OCI-LY1 (cell line): Measurements from ENCODE around the gene SLC25A44.

Experiments
- H2AFZ ChIP-seq: fragments of 200-600 bp; sonication (generic), shearing (Covaris generic); 2 replicates; pipeline ENCODE4 v1.6.0; 2014; ENCODE audit warnings: antibody characterized with exemption, mild to moderate bottlenecking, low read length
- H3F3A ChIP-seq: fragments of 200-600 bp; sonication (generic), shearing (Covaris generic); 2 replicates; pipeline ENCODE4 v1.6.0; 2014; ENCODE audit warnings: mild to moderate bottlenecking, antibody characterized with exemption, low read length, moderate library complexity; ENCODE audit not compliant: insufficient read depth
- H3K27ac ChIP-seq: fragments of 200-600 bp; sonication (generic); 2 replicates; pipeline ENCODE4 v1.5.1; 2014; ENCODE audit warnings: low read length, mixed run types, mild to moderate bottlenecking, low read depth; ENCODE audit not compliant: poor library complexity, severe bottlenecking
- H3K27me3 ChIP-seq: fragments of 200-600 bp; sonication (generic); 2 replicates; pipeline ENCODE4 v1.6.0; 2014; ENCODE audit warnings: antibody characterized with exemption, mild to moderate bottlenecking, low read length, moderate library complexity; ENCODE audit not compliant: insufficient read depth
- H3K36me3 ChIP-seq: fragments of 200-600 bp; sonication (generic); 2 replicates; pipeline ENCODE4 v1.6.1; 2014; ENCODE audit warnings: mild to moderate bottlenecking, antibody characterized with exemption, low read length, moderate library complexity, mixed read lengths; ENCODE audit not compliant: insufficient read depth
- H3K4me1 ChIP-seq: fragments of 200-600 bp; sonication (generic); 2 replicates; pipeline ENCODE4 v1.5.1; 2014; ENCODE audit warnings: mild to moderate bottlenecking, low read length, moderate library complexity; ENCODE audit not compliant: insufficient read depth, severe bottlenecking
- H3K4me2 ChIP-seq: fragments of 200-600 bp; sonication (generic), shearing (Covaris generic); 2 replicates; pipeline ENCODE4 v1.6.1; 2014; ENCODE audit warnings: low read length
- H3K4me3 ChIP-seq: fragments of 200-600 bp; sonication (generic); 2 replicates; pipeline ENCODE4 v1.5.1; 2014; ENCODE audit warnings: low read length, low read depth, mild to moderate bottlenecking, mixed read lengths; ENCODE audit not compliant: poor library complexity, severe bottlenecking
- H3K79me2 ChIP-seq: fragments of 200-600 bp; shearing (Covaris generic); 2 replicates; pipeline ENCODE4 v1.6.1; 2016; ENCODE audit warnings: mixed run types, low read length, mixed read lengths; ENCODE audit not compliant: insufficient read depth
- H3K9ac ChIP-seq: fragments of 200-600 bp; sonication (generic), shearing (Covaris generic); 2 replicates; pipeline ENCODE4 v1.6.1; 2014; ENCODE audit warnings: mild to moderate bottlenecking, low read length, mixed read lengths
- H3K9me2 ChIP-seq: fragments of 200-600 bp; sonication (generic), shearing (Covaris generic); 2 replicates; pipeline ENCODE4 v1.6.1; 2014; ENCODE audit warnings: low read depth, mild to moderate bottlenecking, low read length, mixed read lengths
- H3K9me3 ChIP-seq: fragments of 200-600 bp; shearing (Covaris generic); 2 replicates; pipeline ENCODE4 v1.6.1; 2014; ENCODE audit warnings: low read length, mixed read lengths
- H4K20me1 ChIP-seq: fragments of 200-600 bp; sonication (generic), shearing (Covaris generic); 2 replicates; pipeline ENCODE4 v1.6.0; 2016; ENCODE audit warnings: mild to moderate bottlenecking, low read length; ENCODE audit not compliant: insufficient read depth
- EZH2 ChIP-seq: fragments of 200-600 bp; sonication (generic), shearing (Covaris generic); IDR thresholded peaks from 2 replicates; pipeline ENCODE4 v1.8.0; 2017; ENCODE audit warnings: borderline replicate concordance, mixed run types, mild to moderate bottlenecking, antibody characterized with exemption, low read length, moderate library complexity, mixed read lengths
- TF ChIP-seq, protein P1 (sequence below): fragments of 200-600 bp; sonication (generic), shearing (Covaris generic); IDR thresholded peaks from 2 replicates; pipeline ENCODE4 v1.5.1; 2017; ENCODE audit warnings: mild to moderate bottlenecking, antibody characterized with exemption, low read length, moderate library complexity, mixed read lengths

The SLC25A44 gene

DNA sequence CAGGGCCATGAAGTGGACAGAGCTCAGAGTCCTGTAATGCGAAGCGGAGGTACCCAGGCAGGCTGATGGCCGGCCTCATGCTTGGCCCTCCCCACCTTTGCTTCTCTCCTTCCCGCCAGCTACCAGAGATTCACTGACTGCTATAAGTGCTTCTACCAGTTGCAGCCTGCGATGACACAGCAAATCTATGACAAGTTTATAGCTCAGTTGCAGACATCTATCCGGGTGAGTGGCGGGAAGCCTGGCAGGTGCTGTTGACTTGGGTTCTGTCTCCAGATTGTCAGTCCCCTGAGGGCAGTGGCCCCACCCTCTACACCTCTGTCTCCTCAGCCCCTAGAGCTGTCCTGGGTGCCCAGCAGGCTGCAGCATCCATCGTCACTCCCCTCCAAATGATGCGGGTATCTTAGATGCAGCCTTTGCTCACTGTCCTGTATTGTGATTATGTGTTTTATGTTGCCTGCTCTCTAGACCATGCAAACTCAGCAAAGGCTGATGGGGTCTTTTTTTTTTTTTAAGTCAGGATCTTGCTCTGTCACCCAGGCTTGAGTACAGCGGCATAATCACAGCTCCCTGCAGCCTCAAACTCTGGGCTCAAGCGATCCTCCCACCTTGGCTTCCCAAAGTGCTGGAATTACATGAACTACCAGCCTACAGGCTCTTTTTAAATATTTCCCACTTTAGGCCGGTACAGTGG lies 38.4 kb downstream of the SLC25A44 start:
- TF ChIP-seq, protein P1, sequence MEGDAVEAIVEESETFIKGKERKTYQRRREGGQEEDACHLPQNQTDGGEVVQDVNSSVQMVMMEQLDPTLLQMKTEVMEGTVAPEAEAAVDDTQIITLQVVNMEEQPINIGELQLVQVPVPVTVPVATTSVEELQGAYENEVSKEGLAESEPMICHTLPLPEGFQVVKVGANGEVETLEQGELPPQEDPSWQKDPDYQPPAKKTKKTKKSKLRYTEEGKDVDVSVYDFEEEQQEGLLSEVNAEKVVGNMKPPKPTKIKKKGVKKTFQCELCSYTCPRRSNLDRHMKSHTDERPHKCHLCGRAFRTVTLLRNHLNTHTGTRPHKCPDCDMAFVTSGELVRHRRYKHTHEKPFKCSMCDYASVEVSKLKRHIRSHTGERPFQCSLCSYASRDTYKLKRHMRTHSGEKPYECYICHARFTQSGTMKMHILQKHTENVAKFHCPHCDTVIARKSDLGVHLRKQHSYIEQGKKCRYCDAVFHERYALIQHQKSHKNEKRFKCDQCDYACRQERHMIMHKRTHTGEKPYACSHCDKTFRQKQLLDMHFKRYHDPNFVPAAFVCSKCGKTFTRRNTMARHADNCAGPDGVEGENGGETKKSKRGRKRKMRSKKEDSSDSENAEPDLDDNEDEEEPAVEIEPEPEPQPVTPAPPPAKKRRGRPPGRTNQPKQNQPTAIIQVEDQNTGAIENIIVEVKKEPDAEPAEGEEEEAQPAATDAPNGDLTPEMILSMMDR, result no peak
- no peak for TF ChIP-seq EZH2
- Histone ChIP-seq H3K27ac (peak overlapping the region; percentile 25), H3K27me3 (no peaks in the 10 kb centered on the region), H2AFZ (no peak overlapping the region), H3K9me3 (no peaks in the 10 kb centered on the region), H3K4me2 (no peak overlapping the region), H3K36me3 (peaks cover 31% of the 10 kb centered on the region; the same call in 1 of the 2 replicates), H3K79me2 (no peaks in the 10 kb centered on the region), H3F3A (no peaks in the 10 kb centered on the region), H3K4me3 (no peak overlapping the region), H3K9me2 (no peaks in the 10 kb centered on the region), H4K20me1 (no peaks in the 10 kb centered on the region), H3K4me1 (peaks cover 9% of the 10 kb centered on the region), H3K9ac (no peak overlapping the region)

- Histone ChIP-seq H3K9me3 (no peaks in the 10 kb centered on the region), H3K9ac (no peak overlapping the region), H2AFZ (no peak overlapping the region), H3K4me1 (peaks cover 9% of the 10 kb centered on the region), H3K4me2 (no peak overlapping the region), H3K36me3 (peaks cover 41% of the 10 kb centered on the region), H3K9me2 (no peaks in the 10 kb centered on the region), H3F3A (no peaks in the 10 kb centered on the region), H3K79me2 (no peaks in the 10 kb centered on the region), H3K27ac (no peak overlapping the region), H3K4me3 (no peak overlapping the region), H4K20me1 (no peaks in the 10 kb centered on the region), H3K27me3 (no peaks in the 10 kb centered on the region)
- TF ChIP-seq, protein P1, result no peak
- no peak for TF ChIP-seq EZH2
These were observed 39.7 kb downstream of the SLC25A44 start for GRCh38 chr1:156233426-156234127.

GRCh38 chr1:156236164-156236563 lies 42.3 kb downstream of the SLC25A44 start:
- no peaks in the 10 kb centered on the region for H3K27me3 ChIP-seq
- no peak for TF ChIP-seq EZH2
- TF ChIP-seq, protein P1, result no peak
- no peak overlapping the region for H3K4me2 ChIP-seq
- H3K9me2 ChIP-seq, result no peaks in the 10 kb centered on the region
- H3K9ac ChIP-seq, result no peak overlapping the region
- H3K4me3 ChIP-seq, result no peak overlapping the region
- H3K9me3 ChIP-seq, result no peaks in the 10 kb centered on the region
- H3K27ac ChIP-seq, result no peak overlapping the region
- no peaks in the 10 kb centered on the region for H3K79me2 ChIP-seq
- peaks cover 56% of the 10 kb centered on the region for H3K36me3 ChIP-seq
- H4K20me1 ChIP-seq, result no peaks in the 10 kb centered on the region
- H2AFZ ChIP-seq, result no peak overlapping the region
- peaks cover 9% of the 10 kb centered on the region for H3K4me1 ChIP-seq
- H3F3A ChIP-seq, result no peaks in the 10 kb centered on the region
